Breast epithelium (tissue), 3 donors: ENCODE measurements around the gene MEF2D.

Experiments
- POLR2A ChIP-seq: fragments of 450-650 bp; IDR thresholded peaks from one replicate; pipeline ENCODE4 v1.6.1; 2016; ENCODE audit warnings: antibody characterized with exemption, mild to moderate bottlenecking, moderate library complexity
- POLR2AphosphoS5 ChIP-seq, 3 donors: sonication (generic); formaldehyde crosslinking; IDR thresholded peaks; one replicate each; pipeline ENCODE4 v1.6.1; 2017; ENCODE audit warnings: antibody characterized with exemption in 3 of 3
- TF ChIP-seq, protein P1 (sequence below), 3 donors: fragments of 450-650 bp; IDR thresholded peaks; one replicate each; pipeline ENCODE4 v1.5.1; 2016 to 2017; ENCODE audit warnings: antibody characterized with exemption in 3 of 3, mild to moderate bottlenecking in 3 of 3, moderate library complexity in 3 of 3

DNA sequence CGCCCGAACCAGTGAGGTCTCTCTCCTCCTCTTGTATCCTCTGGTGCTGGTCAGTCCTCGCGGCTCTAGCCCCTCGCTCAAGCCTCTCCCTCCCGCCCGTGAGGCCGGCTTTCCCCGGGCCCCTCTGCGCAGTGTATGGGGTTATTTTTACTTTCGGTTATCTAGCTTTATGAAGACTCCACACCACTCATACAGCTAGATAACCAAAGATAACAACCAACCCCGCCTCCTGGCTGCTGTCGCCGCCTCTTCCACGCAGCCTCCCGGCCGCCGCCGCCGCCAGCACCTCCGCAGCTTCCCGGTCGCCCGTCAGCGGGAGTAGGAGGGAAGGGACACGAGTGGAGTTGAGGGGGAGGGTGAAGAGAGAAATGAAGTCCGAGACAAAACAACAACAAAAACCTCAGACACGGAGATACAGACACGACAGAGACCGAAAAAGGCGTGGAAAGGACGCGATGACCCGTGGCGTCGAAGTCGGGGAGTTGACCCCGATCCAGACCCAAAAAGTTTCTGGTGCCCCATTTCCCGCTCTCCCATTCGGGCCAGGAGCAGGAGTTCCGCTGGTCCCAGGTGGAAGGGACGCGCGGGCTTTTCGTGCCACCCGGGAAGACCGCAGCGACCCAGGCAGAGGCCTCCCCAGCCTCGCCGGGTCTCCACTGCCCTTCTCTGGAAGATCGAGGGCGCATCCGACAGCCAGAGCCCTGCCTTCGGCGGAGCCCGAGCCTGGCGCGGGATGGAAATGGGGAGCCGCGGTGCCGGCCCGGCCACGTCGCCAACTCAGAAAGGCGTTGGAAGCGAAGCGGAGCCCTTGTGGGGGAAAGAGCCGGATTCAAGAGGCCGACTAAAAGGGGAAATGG, 80.1 kb downstream of the MEF2D start:
- TF ChIP-seq POLR2AphosphoS5 (IDR thresholded peaks at IDR 0.05) (no peak), POLR2A (no peak)
- TF ChIP-seq, protein P1, sequence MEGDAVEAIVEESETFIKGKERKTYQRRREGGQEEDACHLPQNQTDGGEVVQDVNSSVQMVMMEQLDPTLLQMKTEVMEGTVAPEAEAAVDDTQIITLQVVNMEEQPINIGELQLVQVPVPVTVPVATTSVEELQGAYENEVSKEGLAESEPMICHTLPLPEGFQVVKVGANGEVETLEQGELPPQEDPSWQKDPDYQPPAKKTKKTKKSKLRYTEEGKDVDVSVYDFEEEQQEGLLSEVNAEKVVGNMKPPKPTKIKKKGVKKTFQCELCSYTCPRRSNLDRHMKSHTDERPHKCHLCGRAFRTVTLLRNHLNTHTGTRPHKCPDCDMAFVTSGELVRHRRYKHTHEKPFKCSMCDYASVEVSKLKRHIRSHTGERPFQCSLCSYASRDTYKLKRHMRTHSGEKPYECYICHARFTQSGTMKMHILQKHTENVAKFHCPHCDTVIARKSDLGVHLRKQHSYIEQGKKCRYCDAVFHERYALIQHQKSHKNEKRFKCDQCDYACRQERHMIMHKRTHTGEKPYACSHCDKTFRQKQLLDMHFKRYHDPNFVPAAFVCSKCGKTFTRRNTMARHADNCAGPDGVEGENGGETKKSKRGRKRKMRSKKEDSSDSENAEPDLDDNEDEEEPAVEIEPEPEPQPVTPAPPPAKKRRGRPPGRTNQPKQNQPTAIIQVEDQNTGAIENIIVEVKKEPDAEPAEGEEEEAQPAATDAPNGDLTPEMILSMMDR (IDR thresholded peaks at IDR 0.05): no peak
